ENCODE measurements around the gene MIGA2.
A peak's percentile ranks its signal among the peaks of the same experiment; 100 is the strongest.
"Not testable (repeated sequence)": the region's sequence is repeated elsewhere in the genome, so short reads cannot be mapped to it uniquely, and the experiment has no call there.

The MIGA2 gene

GRCh38 chr9:129100383-129101169 is 64.2 kb downstream of the MIGA2 start:
- no peak for DNase-seq (ENCODE audit: low spot score)

- DNase-seq (ENCODE audit: low spot score) = no peak
Measured at GRCh38 chr9:129101279-129101678, 64.9 kb downstream of the MIGA2 start.

GRCh38 chr9:129102095-129102525 is 65.7 kb downstream of the MIGA2 start:
- no peak for DNase-seq (ENCODE audit: low spot score)

- DNase-seq (ENCODE audit: low spot score) = no peak
Measured at GRCh38 chr9:129102791-129103594, 66.6 kb downstream of the MIGA2 start.

DNA sequence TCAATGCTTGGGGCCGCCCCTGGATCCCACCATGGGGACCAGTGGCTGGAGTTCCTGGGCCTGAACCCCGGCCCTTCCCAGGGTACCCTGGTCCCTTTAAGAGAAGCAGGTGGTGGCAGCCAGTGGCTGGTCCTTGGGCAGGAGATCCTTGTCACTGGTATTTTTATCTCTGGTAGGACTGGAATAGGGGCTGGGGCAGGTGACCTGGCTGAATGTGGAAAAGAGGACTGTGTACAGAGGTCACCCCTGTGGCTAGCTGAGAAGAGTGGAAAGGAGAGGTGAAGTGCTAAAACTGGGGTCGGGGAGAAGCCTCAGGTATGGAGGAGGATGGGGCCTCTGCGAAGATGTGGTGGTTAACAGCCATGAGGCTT is 67.2 kb downstream of the MIGA2 start:
- DNase-seq (ENCODE audit: low spot score) = no peak

GRCh38 chr9:129104051-129104450 is 67.6 kb downstream of the MIGA2 start:
- DNase-seq (ENCODE audit: low spot score) = no peak

- no peak for DNase-seq (ENCODE audit: low spot score)
Measured at GRCh38 chr9:129105857-129106694, 69.7 kb downstream of the MIGA2 start.

- DNase-seq (ENCODE audit: low spot score) = no peak
Measured at GRCh38 chr9:129107651-129108050, 71.2 kb downstream of the MIGA2 start.

DNA sequence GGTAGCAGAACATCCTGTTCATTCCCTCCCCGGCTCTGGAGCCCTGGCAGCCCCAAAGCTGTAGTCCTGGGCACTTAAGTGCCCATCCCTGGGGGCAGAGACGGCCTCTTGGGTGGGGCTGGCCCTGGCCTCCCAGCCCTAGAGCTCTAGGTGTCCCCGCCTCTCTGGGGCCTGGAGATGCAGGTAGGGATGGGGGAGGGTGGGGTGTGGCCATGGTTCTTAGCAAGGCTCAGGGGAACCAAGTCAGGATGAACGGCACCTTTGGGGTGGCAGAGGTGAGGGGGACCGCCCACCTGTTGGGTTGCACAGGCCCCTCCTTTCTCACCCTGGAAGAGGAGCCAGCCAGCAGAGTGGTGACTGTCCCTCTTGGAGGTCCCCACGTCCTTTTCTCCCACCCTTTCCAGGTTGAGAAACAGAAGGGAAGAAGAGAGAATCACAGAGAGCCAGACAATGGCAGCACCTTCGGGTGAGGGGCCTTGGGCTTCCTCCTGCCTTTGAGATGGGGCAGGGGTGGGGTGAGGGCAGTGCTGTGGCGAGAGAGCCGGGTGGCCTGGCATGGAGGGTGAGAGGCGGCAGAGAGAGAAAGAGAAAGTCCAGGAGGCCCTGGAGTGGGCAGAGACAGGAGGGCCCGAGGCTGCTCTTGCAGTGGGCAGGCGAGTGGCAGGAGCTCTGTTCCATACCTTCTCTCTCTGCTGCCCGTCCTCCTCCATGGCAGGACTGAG is 71.8 kb downstream of the MIGA2 start:
- DNase-seq (ENCODE audit: low spot score) = no peak

- no peak for DNase-seq (ENCODE audit: low spot score)
Measured at GRCh38 chr9:129108805-129109536, 72.5 kb downstream of the MIGA2 start.

GRCh38 chr9:129109537-129109903 is 73.1 kb downstream of the MIGA2 start:
- no peak for DNase-seq (ENCODE audit: low spot score)

GRCh38 chr9:129109952-129110739 is 73.7 kb downstream of the MIGA2 start:
- no peak for DNase-seq (ENCODE audit: low spot score)

DNA sequence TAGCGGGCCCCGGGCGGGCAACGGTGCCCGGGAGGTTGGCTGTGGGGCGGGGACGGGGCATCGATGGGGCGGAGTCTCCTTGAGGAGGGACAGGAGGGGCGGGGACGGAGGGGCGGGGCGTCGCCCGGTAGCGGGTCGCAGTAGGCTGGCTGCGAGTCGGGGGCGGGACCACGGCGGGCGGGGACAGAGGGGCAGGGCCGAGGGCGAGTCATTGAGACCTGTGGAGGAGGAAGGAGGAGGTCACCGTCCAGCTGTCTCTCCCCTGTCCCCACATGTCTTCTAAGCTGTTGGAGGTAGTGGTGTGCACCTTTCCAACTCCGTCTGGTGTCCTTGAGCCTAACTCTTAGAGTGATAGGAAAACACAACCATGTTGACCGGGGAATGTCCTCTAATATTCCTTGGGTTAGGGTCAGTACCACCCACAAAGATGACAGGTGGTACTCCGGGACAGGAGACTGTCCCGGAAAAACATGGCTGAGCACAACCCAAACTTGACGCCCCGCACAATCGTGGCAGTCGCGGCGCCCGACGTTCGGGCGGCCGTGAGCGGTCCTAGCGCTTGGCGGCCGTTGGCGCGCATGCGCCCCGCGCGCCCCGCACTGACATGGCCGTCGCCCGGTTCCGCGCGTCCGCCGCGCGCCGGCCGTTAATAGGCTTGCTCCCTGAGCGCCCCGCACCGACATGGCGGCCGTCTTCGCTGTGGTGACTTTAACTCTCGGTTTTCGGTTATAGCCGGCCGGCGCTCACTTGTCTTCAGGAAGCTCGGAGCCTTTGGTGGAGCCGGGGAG is 74.5 kb downstream of the MIGA2 start, which contains the start of the genes CRAT and PTPA:
TSS of gene CRAT (minus strand) at position 54 of the 788 bp plus-strand sequence. CDS start 284 bp downstream, outside the sequence.
TSS of gene PTPA (plus strand) at position 676 of the 788 bp plus-strand sequence. CDS start 186 bp downstream, outside the sequence.
- DNase-seq (ENCODE audit: low spot score) = peak; percentile 97

DNA sequence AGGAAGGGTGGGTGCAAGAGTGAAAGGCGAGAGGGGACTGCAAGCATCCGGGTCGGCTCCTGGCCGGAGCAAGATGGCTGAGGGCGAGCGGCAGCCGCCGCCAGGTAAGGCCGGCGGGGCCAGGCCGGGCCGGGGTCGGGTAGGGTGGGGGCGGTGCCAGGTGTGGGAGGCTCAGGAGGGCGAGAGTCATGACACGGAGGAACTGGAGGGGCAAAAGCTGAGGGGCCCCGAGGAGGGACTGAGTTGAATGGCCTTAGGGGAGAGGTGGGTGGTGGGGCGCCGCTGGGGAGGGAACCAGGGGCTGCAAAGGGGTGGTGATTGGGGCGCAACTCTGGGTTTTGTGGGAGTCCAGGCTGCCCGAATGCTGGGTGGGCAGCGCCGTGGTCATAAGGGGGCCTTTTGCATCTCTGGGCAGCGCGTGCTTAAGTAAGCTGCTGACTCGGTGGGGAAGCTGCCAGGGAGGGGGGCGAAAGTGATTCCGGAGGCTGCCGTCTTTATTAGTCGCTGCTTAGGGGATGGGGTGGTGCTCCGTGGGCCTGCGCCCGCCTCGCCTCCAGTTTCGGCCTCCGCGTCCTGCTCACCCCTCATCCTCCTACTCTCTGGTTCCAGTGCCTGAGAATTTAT is 75.2 kb downstream of the MIGA2 start:
- DNase-seq (ENCODE audit: low spot score) = no peak

- DNase-seq (ENCODE audit: low spot score) = not testable (repeated sequence)
Measured at GRCh38 chr9:129112526-129112925, 76.1 kb downstream of the MIGA2 start.

- DNase-seq (ENCODE audit: low spot score) = no peak
Measured at GRCh38 chr9:129113645-129114304, 77.3 kb downstream of the MIGA2 start.

DNA sequence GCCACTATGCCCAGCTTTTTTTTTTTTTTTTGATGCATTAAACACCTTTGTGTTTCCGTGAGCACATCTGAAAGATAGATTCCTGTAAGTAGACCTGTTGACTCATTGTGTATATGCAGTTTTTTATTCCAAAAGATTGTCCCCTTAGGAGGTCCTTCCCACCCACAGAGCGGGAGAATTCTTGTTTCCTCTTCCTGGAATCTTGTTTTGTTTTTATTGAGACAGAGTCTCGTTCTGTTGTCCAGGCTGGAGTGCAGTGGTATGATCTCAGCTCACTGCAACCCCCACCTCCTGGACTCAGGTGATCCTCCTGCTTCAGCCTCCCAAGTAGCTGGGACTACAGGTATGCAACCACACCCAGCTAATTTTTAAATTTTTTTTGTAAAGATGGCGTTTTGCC is 82.4 kb downstream of the MIGA2 start:
- no peak for DNase-seq (ENCODE audit: low spot score)

DNA sequence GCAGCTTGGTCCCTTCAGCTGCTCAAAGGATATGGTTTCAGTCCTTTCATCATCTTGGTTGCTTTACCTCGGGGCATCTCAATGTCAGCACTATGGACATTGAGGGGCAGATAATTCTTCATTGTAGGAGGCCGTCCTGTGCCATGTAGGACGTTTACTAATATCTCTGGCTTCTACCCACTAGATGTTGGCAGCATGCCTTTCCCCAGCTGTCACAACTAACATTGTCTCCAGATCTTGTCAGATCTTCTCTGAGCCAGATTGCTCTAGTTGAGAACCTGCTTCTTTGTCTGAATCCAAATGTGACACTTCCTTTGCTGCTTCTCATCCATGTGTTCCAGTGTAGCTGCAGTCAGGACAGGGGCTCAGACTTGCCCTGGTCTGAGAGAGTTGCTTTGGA is 85.1 kb downstream of the MIGA2 start:
- no peak for DNase-seq (ENCODE audit: low spot score)
